Motor neuron (in vitro differentiated cells): Measurements from ENCODE around the gene AXIN1. TPM values are rescaled to one million over a fixed set of nuclear protein-coding genes. Genes with fewer than 3 reads are reported as not detected.

Source experiments
- ATAC-seq, 8 experiments: fragments of 200-7000 bp; cut with Tn5 transposase; replicated peaks in 6 of 8; 2 replicates each; pipeline ENCODE4 v1.8.0; 2021; ENCODE audit warnings: mild to moderate bottlenecking in 8 of 8, moderate library complexity in 8 of 8
- H3K27ac ChIP-seq, 2 donors: fragments of 250-450 bp; sonication (Bioruptor Pico); 2 replicates each; pipeline ENCODE4 v1.9.0; 2021; ENCODE audit warnings: antibody characterized with exemption in 2 of 2, mild to moderate bottlenecking in 2 of 2, moderate library complexity in 1 of 2
- H3K4me1 ChIP-seq, 2 donors: fragments of 250-450 bp; sonication (Bioruptor Pico); replicated peaks in 1 of 2; 2 replicates each; pipeline ENCODE4 v1.6.1; 2021; ENCODE audit warnings: antibody characterized with exemption in 2 of 2, mild to moderate bottlenecking in 2 of 2, moderate library complexity in 1 of 2
- H3K4me3 ChIP-seq, 5 donors: fragments of 250-450 bp; sonication (Bioruptor Pico); 2 replicates each; pipeline ENCODE4 v1.9.0; 2021; ENCODE audit warnings: antibody characterized with exemption in 5 of 5, mild to moderate bottlenecking in 5 of 5, moderate library complexity in 4 of 5
- WGBS, 10 experiments: fragments of 450-650 bp; shearing (Covaris generic); methylation state at CpG; one replicate each; pipeline ENCODE4 v1.0.0; 2022; 5-methylcytosine and 5-hydroxymethylcytosine counted together
- in situ Hi-C, 9 experiments: fragments of 400-800 bp; cut with MboI; loops; one replicate each; pipeline ENCODE4 v1.15.0; 2021; ENCODE audit warnings: low sequenced_read_pairs in 9 of 9, low pct_unique_long_range_greater_than_20kb in 2 of 9; ENCODE audit not compliant: unreplicated experiment in 9 of 9
- total RNA-seq, 8 experiments: library from RNA; unstranded; fragments of 300-600 nt; gene quantifications; 2 replicates each; pipeline versions ENCODE4 v1.2.3 to v1.2.4, GENCODE V29; 2022

The AXIN1 gene
- total RNA-seq, 8 experiments from 2014 or later: 10.3 to 21.6 (median 15.9) TPM

DNA sequence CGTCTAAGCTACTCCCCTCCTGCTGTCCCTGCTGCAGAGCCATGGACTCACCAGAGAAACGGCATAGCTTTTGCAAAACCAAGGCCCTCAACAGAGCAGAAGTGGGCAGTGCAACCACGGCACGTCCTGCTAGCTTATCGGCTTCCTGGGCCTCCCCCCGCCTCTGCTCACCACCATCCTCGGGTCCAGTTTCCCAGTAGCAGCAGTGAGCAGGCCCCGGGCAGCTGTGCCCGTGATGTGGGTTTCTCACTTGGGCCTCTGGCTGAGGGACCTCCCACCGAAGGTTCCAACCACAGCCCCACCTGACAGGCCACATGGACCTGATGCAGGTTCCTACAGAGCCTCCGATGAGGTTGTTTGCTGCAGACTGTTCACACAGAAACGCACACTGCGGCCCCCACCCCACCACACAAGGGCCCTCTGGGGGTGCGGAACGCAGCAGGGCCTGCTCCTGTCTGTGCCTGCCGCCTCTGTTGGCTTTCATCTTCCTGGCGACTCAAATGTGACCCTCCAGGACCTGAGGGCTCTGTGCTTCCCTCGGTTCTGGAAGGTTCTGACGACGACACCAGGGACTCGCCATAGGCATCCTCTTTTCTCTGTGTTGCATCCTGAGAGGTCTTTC, 44.7 kb downstream of the AXIN1 start:
- no peak overlapping the region for H3K4me3 ChIP-seq
- peaks cover 0 to 8% of the 10 kb centered on the region in 2 donors for H3K4me1 ChIP-seq
- H3K27ac ChIP-seq: no peak overlapping the region
- WGBS, 10 experiments: 73 to 100% (median 100%) methylated on average over 2 to 3 of the region's 21 CpGs; no CpG with 5 or more reads in 7 of the 10 experiments
- no peak for ATAC-seq
- in situ Hi-C loops: no loop called here

- Histone ChIP-seq H3K4me3 (no peak overlapping the region), H3K4me1 (peaks cover 0 to 8% of the 10 kb centered on the region in 2 donors), H3K27ac (peak overlapping the region in 1 of 2 donors; percentile 25)
- 40 to 90% (median 70%) methylated on average over 2 to 6 of the region's 17 CpGs; no CpG with 5 or more reads in 5 of the 10 experiments for WGBS, 10 experiments
- peak in 3 of 8 experiments; percentile 44 to 59 (median 48) for ATAC-seq
- in situ Hi-C loops: no loop called here
These were observed 45.6 kb downstream of the AXIN1 start for GRCh38 chr16:306911-307370.

DNA sequence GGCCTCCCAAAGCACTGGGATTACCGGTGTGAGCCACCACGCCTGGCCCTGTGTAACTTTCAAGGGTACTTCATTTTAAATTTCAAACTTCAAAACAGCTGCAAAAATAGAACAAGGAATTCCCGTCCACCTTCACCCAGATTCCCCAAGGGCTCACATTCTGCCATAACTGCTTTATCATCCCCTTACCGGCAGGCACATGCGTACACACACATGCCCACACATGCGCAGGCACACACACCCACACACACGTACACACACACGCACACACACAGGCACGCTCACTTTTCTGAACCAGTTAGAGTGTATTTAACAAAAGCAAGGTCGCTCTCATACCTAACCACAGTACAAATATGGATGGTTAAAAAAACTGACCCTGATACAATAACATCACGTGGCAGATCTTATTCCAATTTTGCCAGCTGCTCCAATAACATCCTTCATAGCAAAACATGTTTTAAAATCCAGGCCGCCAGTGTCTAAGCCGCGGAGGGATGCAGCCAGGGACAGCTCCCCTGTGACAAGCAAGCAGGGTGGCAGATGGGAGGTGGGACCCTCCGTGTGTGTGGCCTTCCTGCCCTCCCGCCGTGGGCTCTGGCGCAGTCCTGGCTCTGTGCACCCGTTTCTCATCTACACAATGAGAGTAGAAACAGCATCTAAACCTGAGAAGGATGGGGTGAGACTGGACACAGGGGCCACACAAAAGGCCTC, 46.5 kb downstream of the AXIN1 start:
- peak in 5 of 8 experiments; percentile 13 to 55 (median 32) for ATAC-seq
- in situ Hi-C loops: no loop called here
- no peak overlapping the region for H3K4me3 ChIP-seq
- H3K27ac ChIP-seq: no peak overlapping the region
- H3K4me1 ChIP-seq: peaks cover 0 to 8% of the 10 kb centered on the region in 2 donors
- WGBS, 10 experiments: 80 to 100% (median 89%) methylated on average over 1 to 10 of the region's 19 CpGs; no CpG with 5 or more reads in 3 of the 10 experiments

DNA sequence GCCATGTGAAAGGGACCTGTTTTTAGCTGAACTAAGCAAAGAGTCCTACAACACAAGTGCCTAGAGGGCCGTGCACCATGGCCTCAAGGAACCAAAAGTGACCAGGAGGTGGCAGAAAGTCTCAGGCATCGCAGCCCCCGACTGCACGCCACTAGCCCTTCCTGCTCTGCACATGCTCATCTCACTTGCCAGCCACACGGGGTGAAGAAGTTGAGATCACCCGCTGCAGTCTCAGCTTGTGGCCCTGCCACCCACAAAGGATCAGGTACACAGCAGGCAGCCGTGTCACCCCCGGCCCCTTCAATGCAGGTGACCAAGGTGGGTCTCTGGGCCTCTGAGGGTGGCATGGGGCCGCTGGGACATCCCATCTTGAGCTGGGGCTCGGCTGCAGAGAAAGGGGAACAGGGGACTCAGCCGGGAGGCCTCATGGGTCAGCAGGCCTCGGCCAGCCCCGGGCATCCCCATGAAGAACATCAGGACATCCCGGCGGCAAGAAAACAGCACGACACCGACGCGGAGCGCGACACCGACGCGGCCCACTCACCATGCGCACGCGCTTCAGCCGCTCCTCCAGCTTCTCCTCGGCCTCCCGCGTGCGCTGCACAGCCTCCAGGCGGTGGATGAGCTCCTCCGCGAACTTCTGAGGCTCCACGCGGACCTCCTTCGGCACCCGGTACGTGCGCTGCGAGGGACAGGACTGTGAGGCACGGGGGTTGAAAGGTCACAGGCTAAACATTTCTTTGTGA, 48.6 kb downstream of the AXIN1 start:
- in situ Hi-C loops: no loop called here
- peaks cover 0 to 8% of the 10 kb centered on the region in 2 donors for H3K4me1 ChIP-seq
- peak in 4 of 8 experiments; percentile 44 to 71 (median 60) for ATAC-seq
- H3K27ac ChIP-seq: no peak overlapping the region
- no peak overlapping the region for H3K4me3 ChIP-seq
- WGBS, 10 experiments: 60 to 94% (median 89%) methylated on average over 1 to 18 of the region's 43 CpGs; no CpG with 5 or more reads in 2 of the 10 experiments

GRCh38 chr16:301950-302349, 50.6 kb downstream of the AXIN1 start:
- Histone ChIP-seq H3K4me1 (peaks cover 0 to 8% of the 10 kb centered on the region in 2 donors), H3K27ac (no peak overlapping the region), H3K4me3 (no peak overlapping the region)
- no peak for ATAC-seq
- WGBS, 10 experiments: 96 to 100% (median 100%) methylated on average over 1 to 4 of the region's 13 CpGs; no CpG with 5 or more reads in 5 of the 10 experiments
- in situ Hi-C loops: no loop called here

DNA sequence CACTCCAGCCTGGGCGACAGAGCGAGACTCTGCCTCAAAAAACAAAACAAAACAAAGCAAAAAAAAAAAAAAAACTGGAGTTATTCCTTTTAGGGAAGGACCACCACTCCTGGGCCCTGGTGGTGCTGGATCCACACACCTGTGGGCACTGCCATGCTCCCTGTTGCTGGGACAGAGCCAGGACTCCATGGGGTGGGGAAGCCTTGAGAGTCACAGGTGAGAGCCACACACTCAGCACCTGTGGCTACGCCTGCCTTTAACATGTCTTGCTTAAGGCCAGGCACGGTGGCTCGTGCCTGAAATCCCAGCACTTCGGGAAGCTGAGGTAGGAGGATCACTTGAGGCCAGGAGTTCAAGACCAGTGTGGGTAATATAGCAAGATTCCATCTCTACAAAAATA, 51.3 kb downstream of the AXIN1 start:
- no peak for ATAC-seq
- H3K4me1 ChIP-seq: peaks cover 0 to 4% of the 10 kb centered on the region in 2 donors
- no peak overlapping the region for H3K4me3 ChIP-seq
- in situ Hi-C loops: no loop called here
- H3K27ac ChIP-seq: no peak overlapping the region
- WGBS, 10 experiments: 85 to 100% methylated on average over 2 to 4 of the region's 6 CpGs; no CpG with 5 or more reads in 8 of the 10 experiments

GRCh38 chr16:297832-298231, 54.7 kb downstream of the AXIN1 start:
- WGBS, 10 experiments: 80 to 100% methylated on average over 1 to 3 of the region's 32 CpGs; no CpG with 5 or more reads in 8 of the 10 experiments
- no peak for ATAC-seq
- no peaks in the 10 kb centered on the region for H3K4me1 ChIP-seq
- no peak overlapping the region for H3K27ac ChIP-seq
- no peak overlapping the region for H3K4me3 ChIP-seq
- in situ Hi-C loops: no loop called here

- WGBS, 10 experiments: 100% methylated on average over 1 to 2 of the region's 37 CpGs; no CpG with 5 or more reads in 7 of the 10 experiments
- no peak overlapping the region for H3K27ac ChIP-seq
- no peak for ATAC-seq
- in situ Hi-C loops: no loop called here
- no peak overlapping the region for H3K4me3 ChIP-seq
- no peaks in the 10 kb centered on the region for H3K4me1 ChIP-seq
These were observed 55.6 kb downstream of the AXIN1 start for GRCh38 chr16:296806-297510.

DNA sequence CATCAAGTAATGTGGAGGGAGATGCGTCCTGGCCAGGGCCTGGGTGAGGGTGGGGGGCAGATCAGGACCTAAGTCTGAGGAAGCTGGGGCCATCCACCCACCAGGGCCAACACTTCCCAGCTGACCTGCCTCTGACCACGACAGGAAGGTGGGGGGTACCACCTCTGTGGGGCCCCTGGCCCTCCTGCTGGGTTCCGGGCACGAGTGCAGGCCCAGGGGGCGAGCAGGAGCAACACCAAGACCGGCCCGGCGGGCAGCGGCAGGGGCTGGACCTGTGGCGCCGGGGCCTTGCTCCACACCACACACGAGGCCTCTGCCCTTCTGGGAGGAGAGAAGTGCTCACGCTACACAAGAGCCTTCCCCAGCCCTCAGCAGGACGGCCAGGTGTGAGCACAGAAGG, 56.2 kb downstream of the AXIN1 start:
- Histone ChIP-seq H3K4me3 (no peak overlapping the region), H3K4me1 (no peaks in the 10 kb centered on the region), H3K27ac (no peak overlapping the region)
- in situ Hi-C loops: no loop called here
- WGBS, 10 experiments: 93 to 100% (median 100%) methylated on average over 1 to 4 of the region's 14 CpGs; no CpG with 5 or more reads in 6 of the 10 experiments
- peak in 1 of 8 experiments; percentile 8 for ATAC-seq

- Histone ChIP-seq H3K27ac (no peak overlapping the region), H3K4me3 (no peak overlapping the region), H3K4me1 (no peaks in the 10 kb centered on the region)
- no peak for ATAC-seq
- in situ Hi-C loops: no loop called here
- WGBS, 10 experiments: 100% methylated on average over 1 of the region's 32 CpGs; no CpG with 5 or more reads in 8 of the 10 experiments
These were observed 59.3 kb downstream of the AXIN1 start for GRCh38 chr16:293043-293775.

DNA sequence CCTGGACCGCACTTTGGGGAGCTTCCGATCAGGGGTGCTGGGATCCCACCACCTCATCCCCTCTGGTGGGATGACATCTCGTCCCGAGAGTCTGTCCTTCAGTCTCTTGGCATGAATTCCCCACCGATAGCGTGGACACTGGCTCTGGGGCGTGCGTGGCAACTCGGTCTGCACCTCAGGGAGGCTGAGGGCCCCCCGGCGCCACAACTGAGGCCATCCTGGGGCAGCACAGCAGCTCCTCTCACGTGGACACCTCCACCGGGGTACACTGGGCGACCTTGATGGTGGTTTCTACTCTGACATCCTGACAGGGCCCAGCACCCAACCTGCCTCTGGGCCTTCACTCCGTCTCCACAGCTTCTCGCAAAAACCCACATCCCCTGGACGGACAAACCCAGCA, 61.0 kb downstream of the AXIN1 start:
- no peak for ATAC-seq
- WGBS, 10 experiments: 90 to 100% (median 93%) methylated on average over 1 to 3 of the region's 17 CpGs; no CpG with 5 or more reads in 7 of the 10 experiments
- Histone ChIP-seq H3K4me1 (no peaks in the 10 kb centered on the region), H3K4me3 (no peak overlapping the region), H3K27ac (no peak overlapping the region)
- in situ Hi-C loops: no loop called here
